Chondrocyte (in vitro differentiated cells): ENCODE data around the gene STT3B. TPM values are rescaled to one million over a fixed set of nuclear protein-coding genes. Genes with fewer than 3 reads are reported as not detected.

ENCODE experiments used
- DNase-seq: peaks from one replicate; pipeline ENCODE4 v3.0.0; 2021; ENCODE audit warnings: mixed read lengths, low spot score
- H3K27ac Mint-ChIP-seq: one replicate; pipeline ENCODE4 v1.8.0; 2021; ENCODE audit warnings: mild to moderate bottlenecking, moderate library complexity, mixed read lengths; ENCODE audit not compliant: unreplicated experiment
- H3K27me3 Mint-ChIP-seq: 2 replicates; pipeline ENCODE4 v1.8.0; 2021; ENCODE audit warnings: low read depth, mixed read lengths
- H3K36me3 Mint-ChIP-seq: 2 replicates; pipeline ENCODE4 v1.8.0; 2021; ENCODE audit warnings: low read depth, mixed read lengths
- H3K4me1 Mint-ChIP-seq: 2 replicates; pipeline ENCODE4 v1.8.0; 2021; ENCODE audit warnings: low read depth, mild to moderate bottlenecking, mixed read lengths
- H3K4me3 Mint-ChIP-seq: one replicate; pipeline ENCODE4 v1.8.0; 2021; ENCODE audit warnings: mild to moderate bottlenecking, moderate library complexity, mixed read lengths; ENCODE audit not compliant: unreplicated experiment
- H3K9me3 Mint-ChIP-seq: 2 replicates; pipeline ENCODE4 v1.8.0; 2021; ENCODE audit warnings: low read depth, mixed read lengths
- total RNA-seq: library from RNA; stranded (reverse); gene quantifications from 3 replicates; pipeline ENCODE4 v1.2.1, GENCODE V29; 2021
- TF ChIP-seq, protein P1 (sequence below): fragments of 200-600 bp; sonication (generic); IDR thresholded peaks from 2 replicates; pipeline ENCODE4 v1.5.0; 2021; ENCODE audit warnings: antibody characterized with exemption, mild to moderate bottlenecking, moderate library complexity

STT3B gene
- total RNA-seq, 1 donor from 2014 or later = 118 TPM

DNA sequence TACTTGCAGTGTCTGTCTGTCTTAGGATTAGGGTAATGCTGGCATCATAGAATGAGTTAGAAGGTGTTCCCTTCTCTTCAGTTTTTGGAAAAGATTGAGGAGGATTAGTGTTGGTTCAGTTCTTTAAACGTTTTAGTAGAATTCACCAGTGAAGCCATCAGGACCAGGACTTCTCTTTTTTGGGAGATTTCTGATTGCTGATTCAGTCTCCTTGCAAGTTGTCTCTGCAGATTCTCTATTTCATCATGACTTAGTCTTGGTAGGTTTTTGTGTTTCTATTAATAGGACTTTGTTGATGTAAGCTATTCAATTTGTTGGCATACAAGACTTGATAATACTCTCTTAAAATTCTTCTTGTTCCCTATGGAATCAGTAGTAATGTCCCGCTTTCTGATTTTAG lies 48.9 kb downstream of the STT3B start:
- TF ChIP-seq, protein P1, sequence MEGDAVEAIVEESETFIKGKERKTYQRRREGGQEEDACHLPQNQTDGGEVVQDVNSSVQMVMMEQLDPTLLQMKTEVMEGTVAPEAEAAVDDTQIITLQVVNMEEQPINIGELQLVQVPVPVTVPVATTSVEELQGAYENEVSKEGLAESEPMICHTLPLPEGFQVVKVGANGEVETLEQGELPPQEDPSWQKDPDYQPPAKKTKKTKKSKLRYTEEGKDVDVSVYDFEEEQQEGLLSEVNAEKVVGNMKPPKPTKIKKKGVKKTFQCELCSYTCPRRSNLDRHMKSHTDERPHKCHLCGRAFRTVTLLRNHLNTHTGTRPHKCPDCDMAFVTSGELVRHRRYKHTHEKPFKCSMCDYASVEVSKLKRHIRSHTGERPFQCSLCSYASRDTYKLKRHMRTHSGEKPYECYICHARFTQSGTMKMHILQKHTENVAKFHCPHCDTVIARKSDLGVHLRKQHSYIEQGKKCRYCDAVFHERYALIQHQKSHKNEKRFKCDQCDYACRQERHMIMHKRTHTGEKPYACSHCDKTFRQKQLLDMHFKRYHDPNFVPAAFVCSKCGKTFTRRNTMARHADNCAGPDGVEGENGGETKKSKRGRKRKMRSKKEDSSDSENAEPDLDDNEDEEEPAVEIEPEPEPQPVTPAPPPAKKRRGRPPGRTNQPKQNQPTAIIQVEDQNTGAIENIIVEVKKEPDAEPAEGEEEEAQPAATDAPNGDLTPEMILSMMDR = no peak
- no peak overlapping the region for H3K4me3 Mint-ChIP-seq
- H3K36me3 Mint-ChIP-seq = peaks cover 9% of the 10 kb centered on the region
- H3K4me1 Mint-ChIP-seq = peaks cover 10% of the 10 kb centered on the region
- no peak for DNase-seq
- peak overlapping the region; percentile 9 for H3K27ac Mint-ChIP-seq
- H3K9me3 Mint-ChIP-seq = peaks cover 20% of the 10 kb centered on the region
- no peaks in the 10 kb centered on the region for H3K27me3 Mint-ChIP-seq

DNA sequence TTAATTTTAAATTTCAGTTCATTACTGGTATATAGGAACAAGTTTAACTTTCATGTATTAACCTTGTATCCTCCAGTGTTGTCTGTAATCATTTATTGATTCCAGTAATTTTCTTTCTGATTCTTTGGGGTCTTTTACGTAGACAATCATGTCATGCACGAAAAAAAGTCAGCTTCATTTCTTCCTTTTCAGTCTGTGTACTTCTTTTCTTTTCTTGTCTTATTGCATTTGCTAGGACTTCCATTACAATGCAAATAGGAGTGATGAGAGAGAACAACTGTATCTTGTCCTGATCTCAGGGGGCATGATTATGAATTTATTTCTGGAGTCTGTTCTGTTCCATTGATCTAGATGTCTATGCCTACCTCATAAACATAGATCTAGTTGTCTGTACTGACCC lies 56.5 kb downstream of the STT3B start:
- DNase-seq = no peak
- Mint-ChIP-seq H3K36me3 (peaks cover 17% of the 10 kb centered on the region), H3K27me3 (no peaks in the 10 kb centered on the region), H3K27ac (no peak overlapping the region), H3K9me3 (peaks cover 45% of the 10 kb centered on the region), H3K4me3 (no peak overlapping the region), H3K4me1 (peaks cover 5% of the 10 kb centered on the region)
- TF ChIP-seq, protein P1 = no peak

DNA sequence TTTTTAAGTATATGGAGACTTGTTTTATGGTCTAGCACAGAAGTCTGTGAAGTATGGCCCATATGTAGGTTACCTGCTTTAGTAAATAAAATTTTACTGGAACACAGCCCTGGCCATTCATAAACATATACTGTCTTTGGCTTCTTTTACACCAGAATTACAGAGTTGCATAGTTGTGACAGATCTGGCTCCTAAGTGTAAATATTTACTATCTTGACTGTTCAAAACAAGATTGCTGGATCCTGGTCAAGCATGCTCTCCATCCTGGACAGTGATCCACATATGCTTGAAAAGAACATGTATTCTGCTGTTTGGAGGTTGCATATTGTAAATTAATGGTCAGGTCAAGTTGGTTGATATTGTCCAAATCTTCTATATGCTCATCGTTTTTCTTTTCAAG lies 57.9 kb downstream of the STT3B start:
- peaks cover 42% of the 10 kb centered on the region for H3K9me3 Mint-ChIP-seq
- peaks cover 5% of the 10 kb centered on the region for H3K4me1 Mint-ChIP-seq
- no peak for DNase-seq
- no peaks in the 10 kb centered on the region for H3K27me3 Mint-ChIP-seq
- no peak overlapping the region for H3K4me3 Mint-ChIP-seq
- TF ChIP-seq, protein P1 = no peak
- H3K36me3 Mint-ChIP-seq = peaks cover 19% of the 10 kb centered on the region
- H3K27ac Mint-ChIP-seq = no peak overlapping the region

DNA sequence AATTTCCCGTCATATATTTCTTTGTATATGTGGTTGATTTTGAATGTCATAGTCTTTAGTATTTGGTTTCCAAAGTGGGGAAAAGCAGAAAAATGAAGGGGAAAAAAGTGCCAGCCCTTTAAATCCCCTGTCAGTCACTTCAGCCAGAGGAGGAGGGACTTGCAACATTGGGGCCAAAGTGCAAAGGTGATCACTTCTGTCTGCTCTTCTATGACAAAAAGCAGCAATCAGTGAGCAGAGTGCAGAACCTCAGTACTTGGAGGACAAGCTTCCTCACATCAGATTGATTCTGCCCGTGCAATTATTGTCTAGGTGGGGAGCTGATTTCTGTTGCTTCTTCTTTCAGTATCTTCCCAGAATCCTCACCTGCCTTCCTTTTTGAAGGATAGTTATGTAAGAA lies 60.0 kb downstream of the STT3B start:
- no peak for DNase-seq
- peaks cover 19% of the 10 kb centered on the region for H3K36me3 Mint-ChIP-seq
- H3K4me3 Mint-ChIP-seq = no peak overlapping the region
- peaks cover 38% of the 10 kb centered on the region for H3K9me3 Mint-ChIP-seq
- TF ChIP-seq, protein P1 = no peak
- no peaks in the 10 kb centered on the region for H3K27me3 Mint-ChIP-seq
- H3K27ac Mint-ChIP-seq = no peak overlapping the region
- H3K4me1 Mint-ChIP-seq = peaks cover 11% of the 10 kb centered on the region

DNA sequence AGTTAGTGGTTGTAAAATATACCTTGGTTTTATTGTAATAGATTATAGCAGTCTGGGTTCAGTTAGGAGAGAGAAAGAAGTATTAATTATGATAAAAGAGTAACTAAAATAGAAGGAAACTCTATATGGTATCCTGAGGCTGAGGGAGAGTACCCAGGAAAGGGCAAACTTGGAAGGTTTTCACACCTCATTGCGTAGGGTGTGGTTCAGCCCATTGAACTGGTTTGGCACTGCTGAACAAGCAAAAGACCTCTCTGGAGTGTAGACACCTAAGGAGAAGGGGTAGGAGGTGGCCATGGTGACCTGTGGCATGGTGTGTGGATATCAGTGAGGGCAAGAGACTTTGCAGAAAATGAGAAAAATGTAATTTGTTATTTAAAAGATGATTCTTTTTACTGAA lies 63.5 kb downstream of the STT3B start:
- Mint-ChIP-seq H3K4me3 (no peak overlapping the region), H3K9me3 (peaks cover 15% of the 10 kb centered on the region), H3K27me3 (no peaks in the 10 kb centered on the region), H3K27ac (peak overlapping the region; percentile 6), H3K36me3 (peaks cover 6% of the 10 kb centered on the region), H3K4me1 (peaks cover 11% of the 10 kb centered on the region)
- no peak for DNase-seq
- TF ChIP-seq, protein P1 = no peak
